HepG2 (cell line): ENCODE measurements around the gene NAA38. TPM values are rescaled to one million over a fixed set of nuclear protein-coding genes. Genes with fewer than 3 reads are reported as not detected.

Experiments
- ATAC-seq: fragments of 200-7000 bp; cut with Tn5 transposase; 3 replicates; pipeline ENCODE4 v1.9.1; 2020; ENCODE audit warnings: mild to moderate bottlenecking, moderate library complexity
- BruUV-seq: library from RNA; stranded (reverse); fragments of 400-500 nt; replicated peaks from 2 replicates; lab custom pipeline; 2021; lab: Mats Ljungman, UMichigan
- CTCF ChIA-PET: fragments of 300-600 bp; formaldehyde crosslinking; extraction: SDS; loops from one replicate; lab custom pipeline; 2021; ENCODE audit warnings: low total read pairs, inconsistent platforms, low intra/inter-chr PET ratio; lab: Yijun Ruan, JAX
- POLR2A ChIA-PET: fragments of 350-600 bp; sonication (Branson Sonifier 250); formaldehyde crosslinking; loops from one replicate; lab custom pipeline; 2020; ENCODE audit warnings: antibody characterized with exemption, inconsistent platforms; lab: Yijun Ruan, JAX
- DNase-seq: peaks from one replicate; pipeline ENCODE4 v3.0.0-alpha.2; 2015; ENCODE audit warnings: low spot score
- FAIRE-seq: peaks from 3 replicates; lab custom pipeline; 2011; peaks lifted over from hg19 to GRCh38; lab: Jason Lieb, UNC
- H2AFZ ChIP-seq: one replicate; pipeline ENCODE4 v1.6.1; 2011; ENCODE audit warnings: low read length, inconsistent platforms
- H3K27ac ChIP-seq: fragments of 300-600 bp; 3 replicates; pipeline ENCODE4 v1.8.0; 2011; ENCODE audit warnings: mixed run types, mild to moderate bottlenecking, mixed read lengths, low read length, inconsistent platforms; ENCODE audit not compliant: insufficient read depth; ENCODE audit errors: extremely low read length
- H3K27me3 ChIP-seq, 2 experiments: fragments of 200-600 bp in 1 of 2; 2 replicates in 1 of 2; 3 replicates in 1 of 2; pipeline versions ENCODE4 v1.6.0 to v1.8.0; 2011; ENCODE audit warnings: low read length in 2 of 2, mild to moderate bottlenecking in 2 of 2, moderate library complexity in 2 of 2, inconsistent platforms in 1 of 2; ENCODE audit not compliant: insufficient read depth in 2 of 2, control insufficient read depth in 1 of 2
- H3K36me3 ChIP-seq, 2 experiments: fragments of 200-600 bp in 1 of 2; replicated peaks in 1 of 2; 2 replicates in 1 of 2; 3 replicates in 1 of 2; pipeline versions ENCODE4 v1.5.1 to v1.8.0; 2011; ENCODE audit warnings: low read length in 2 of 2, inconsistent platforms in 1 of 2; ENCODE audit not compliant: insufficient read depth in 2 of 2, control insufficient read depth in 1 of 2
- H3K4me1 ChIP-seq: 2 replicates; pipeline ENCODE4 v1.5.1; 2012; ENCODE audit warnings: low read length, inconsistent platforms; ENCODE audit not compliant: insufficient read depth
- H3K4me2 ChIP-seq: 2 replicates; pipeline ENCODE4 v1.6.0; 2011; ENCODE audit warnings: low read depth, low read length, inconsistent platforms
- H3K4me3 ChIP-seq, 3 experiments: fragments of 200-600 bp in 1 of 3; sonication (generic), shearing (Covaris generic) in 1 of 3; replicated peaks in 1 of 3; 2 replicates each; pipeline ENCODE4 v1.5.1; 2011 to 2016; ENCODE audit warnings: low read length in 3 of 3, inconsistent platforms in 2 of 3, low read depth in 2 of 3, mild to moderate bottlenecking in 2 of 3, control low read depth in 1 of 3, mixed read lengths in 1 of 3; ENCODE audit not compliant: insufficient read depth in 1 of 3
- H3K79me2 ChIP-seq: one replicate; pipeline ENCODE4 v1.6.1; 2011; ENCODE audit warnings: low read length, inconsistent platforms; ENCODE audit not compliant: insufficient read depth
- H3K9ac ChIP-seq: 2 replicates; pipeline ENCODE4 v1.6.0; 2011; ENCODE audit warnings: mild to moderate bottlenecking, low read depth, low read length, inconsistent platforms; ENCODE audit not compliant: insufficient read depth
- H3K9me3 ChIP-seq: 2 replicates; pipeline ENCODE4 v1.5.1; 2012; ENCODE audit warnings: mild to moderate bottlenecking, low read length
- H4K20me1 ChIP-seq: 2 replicates; pipeline ENCODE4 v1.6.0; 2011; ENCODE audit warnings: inconsistent platforms, mild to moderate bottlenecking, low read length, moderate library complexity; ENCODE audit not compliant: insufficient read depth
- ADNP ChIP-seq: sonication (generic); formaldehyde crosslinking; IDR thresholded peaks from 2 replicates; pipeline ENCODE4 v1.4.0; 2020; ENCODE audit warnings: missing genetic modification reagents
- CENPBD1 ChIP-seq: sonication (generic); formaldehyde crosslinking; IDR thresholded peaks from 2 replicates; pipeline ENCODE4 v1.8.0; 2022; ENCODE audit warnings: missing genetic modification reagents, low read depth, mild to moderate bottlenecking, borderline replicate concordance
- DMAP1 ChIP-seq: IDR thresholded peaks from 2 replicates; pipeline ENCODE4 v1.6.1; 2016
- GLI4 ChIP-seq: sonication (generic); formaldehyde crosslinking; IDR thresholded peaks from 2 replicates; pipeline ENCODE4 v1.5.1; 2020; ENCODE audit warnings: missing genetic modification reagents, mild to moderate bottlenecking, moderate library complexity, borderline replicate concordance
- IRF1 ChIP-seq: sonication (generic); formaldehyde crosslinking; IDR thresholded peaks from 2 replicates; pipeline ENCODE4 v1.4.0; 2020; ENCODE audit warnings: low read depth, mild to moderate bottlenecking, missing genetic modification reagents
- KDM2A ChIP-seq: sonication (generic); formaldehyde crosslinking; IDR thresholded peaks from 2 replicates; pipeline ENCODE4 v1.4.0; 2020; ENCODE audit warnings: low read depth, missing genetic modification reagents, borderline replicate concordance
- MYNN ChIP-seq: sonication (generic); formaldehyde crosslinking; IDR thresholded peaks from 2 replicates; pipeline ENCODE4 v1.4.0; 2020; ENCODE audit warnings: mild to moderate bottlenecking, low read depth, missing genetic modification reagents
- PBX2 ChIP-seq: IDR thresholded peaks from 2 replicates; pipeline ENCODE4 v1.6.1; 2016; ENCODE audit warnings: control low read depth
- SALL2 ChIP-seq: sonication (generic); formaldehyde crosslinking; IDR thresholded peaks from 2 replicates; pipeline ENCODE4 v1.8.1; 2023; ENCODE audit warnings: mild to moderate bottlenecking, missing genetic modification reagents, inconsistent platforms
- SIX1 ChIP-seq: sonication (generic); formaldehyde crosslinking; IDR thresholded peaks from 2 replicates; pipeline ENCODE4 v1.4.0; 2020; ENCODE audit warnings: missing genetic modification reagents, borderline replicate concordance
- SOX5 ChIP-seq: IDR thresholded peaks from 2 replicates; pipeline ENCODE4 v1.6.1; 2016; ENCODE audit warnings: borderline replicate concordance
- SP5 ChIP-seq: IDR thresholded peaks from 2 replicates; pipeline ENCODE4 v1.6.1; 2016; ENCODE audit warnings: low read depth, borderline replicate concordance
- U2AF2 ChIP-seq: fragments of 200-400 bp; formaldehyde crosslinking; IDR thresholded peaks from 2 replicates; pipeline ENCODE4 v1.6.1; 2017; ENCODE audit warnings: low read depth, mild to moderate bottlenecking, low read length
- ZNF614 ChIP-seq: IDR thresholded peaks from 2 replicates; pipeline ENCODE4 v1.6.1; 2018; ENCODE audit warnings: missing biosample characterization, missing genetic modification reagents, inconsistent platforms, borderline replicate concordance
- ZNF670 ChIP-seq: sonication (generic); formaldehyde crosslinking; IDR thresholded peaks from 2 replicates; pipeline ENCODE4 v1.8.0; 2022; ENCODE audit warnings: mild to moderate bottlenecking, missing genetic modification reagents, borderline replicate concordance
- ZNF672 ChIP-seq: sonication (generic); formaldehyde crosslinking; IDR thresholded peaks from 2 replicates; pipeline ENCODE4 v1.8.1; 2022; ENCODE audit warnings: missing genetic modification reagents
- ZSCAN20 ChIP-seq: sonication (generic); formaldehyde crosslinking; IDR thresholded peaks from 2 replicates; pipeline ENCODE4 v1.4.0; 2020; ENCODE audit warnings: missing genetic modification reagents, mild to moderate bottlenecking, borderline replicate concordance
- WGBS: methylation state at CpG from one replicate; pipeline ENCODE4 v1.1.6; 2017; ENCODE audit warnings: low lambda C conversion rate; 5-methylcytosine and 5-hydroxymethylcytosine counted together
- in situ Hi-C: cut with HindIII; loops from 2 replicates; pipeline ENCODE4 v1.10.0; 2017; ENCODE audit warnings: low pct_unique_long_range_greater_than_20kb; ENCODE audit not compliant: extremely low pct_ligation_motif_present
- intact Hi-C: fragments of 100-400 bp; cut with micrococcal nuclease; formaldehyde crosslinking; loops from one replicate; pipeline ENCODE4 v1.10.0; 2022; ENCODE audit not compliant: unreplicated experiment
- polyA plus RNA-seq, 8 experiments: library from polyadenylated mRNA; depleted of rRNA in 3 of 8; stranded (reverse) in 7 of 8; unstranded in 1 of 8; fragments of >200 nt; fragmentation: Illumina TruSeq in 4 of 8; extraction: Trizol in 4 of 8; gene quantifications; 2 replicates each; pipeline versions ENCODE4 v1.2.1 to v1.2.3, GENCODE V29; 2011 to 2016; ENCODE audit warnings: low read depth in 4 of 8, missing spikeins in 1 of 8, mixed read lengths in 1 of 8; ENCODE audit not compliant: insufficient read depth in 1 of 8
- total RNA-seq, 5 experiments: library from RNA; depleted of rRNA; stranded (reverse); fragments of >200 nt; fragmentation: Illumina TruSeq; extraction: Trizol; gene quantifications; 2 replicates each; pipeline ENCODE4 v1.2.3, GENCODE V29; 2016; ENCODE audit warnings: low read depth in 1 of 5

Gene NAA38
- total and polyA plus RNA-seq, 2 of the 13 experiments (the other 11 are each of a cell fraction or from before 2014, with no cell fraction given) = 46.9 to 91.6 TPM

- Histone ChIP-seq H3K9me3 (no peaks in the 10 kb centered on the region), H3K36me3 (no peaks in the 10 kb centered on the region), H3K79me2 (no peaks in the 10 kb centered on the region), H4K20me1 (no peaks in the 10 kb centered on the region), H3K4me1 (no peaks in the 10 kb centered on the region), H3K27me3 (peaks cover 1 to 44% of the 10 kb centered on the region in 2 experiments; a peak in 4 of 5 replicates), H3K27ac (no peak overlapping the region), H2AFZ (no peak overlapping the region), H3K4me2 (no peak overlapping the region), H3K4me3 (no peak overlapping the region), H3K9ac (no peak overlapping the region)
- intact Hi-C loops (no loop called here), in situ Hi-C loops (no loop called here)
- TF ChIP-seq ZNF614 (CRISPR knock-in tag) (no peak), SOX5 (CRISPR knock-in tag) (no peak), CENPBD1 (CRISPR knock-in tag) (no peak), SALL2 (CRISPR knock-in tag) (no peak), GLI4 (no peak), ZSCAN20 (CRISPR knock-in tag) (no peak), ZNF670 (CRISPR knock-in tag) (no peak), SIX1 (no peak), U2AF2 (no peak), MYNN (no peak), KDM2A (CRISPR knock-in tag) (no peak), DMAP1 (CRISPR knock-in tag) (no peak), PBX2 (CRISPR knock-in tag) (no peak), IRF1 (no peak), ADNP (CRISPR knock-in tag) (no peak), ZNF672 (CRISPR knock-in tag) (no peak), SP5 (CRISPR knock-in tag) (no peak)
- DNase-seq (no peak), FAIRE-seq (no peak), ATAC-seq (no peak)
- ChIA-PET CTCF (no interaction called here), POLR2A (no interaction called here)
- 43% methylated on average over 5 of the region's 5 CpGs for WGBS
- BruUV-seq = no TSS peak
Observed at GRCh38 chr17:7814969-7815368, 42.4 kb downstream of the NAA38 start.
